ENCODE results near the gene YES1.

YES1 gene

GRCh38 chr18:825891-826585 is 14.0 kb upstream of the YES1 start:
- DNase-seq (ENCODE audit: low read depth), result no peak
- no peak for TF ChIP-seq CTCF (IDR thresholded peaks at IDR 0.05; ENCODE audit: insufficient read depth, low read depth, low read length, missing control alignments)
- H3K4me3 ChIP-seq (ENCODE audit: low read depth, low read length), result no peak overlapping the region

GRCh38 chr18:824179-824578 is 12.1 kb upstream of the YES1 start:
- no peak for DNase-seq (ENCODE audit: low read depth)
- TF ChIP-seq CTCF (IDR thresholded peaks at IDR 0.05; ENCODE audit: insufficient read depth, low read depth, low read length, missing control alignments), result no peak

GRCh38 chr18:820591-821165 is 8.6 kb upstream of the YES1 start:
- DNase-seq (ENCODE audit: low read depth), result no peak
- no peak for TF ChIP-seq CTCF (IDR thresholded peaks at IDR 0.05; ENCODE audit: insufficient read depth, low read depth, low read length, missing control alignments)
- H3K4me3 ChIP-seq (ENCODE audit: low read depth, low read length), result no peak overlapping the region

More at GRCh38 chr18:824179-824578, 12.1 kb upstream of the YES1 start:
- H3K4me3 ChIP-seq (ENCODE audit: low read depth, low read length), result no peak overlapping the region

GRCh38 chr18:816869-817268 is 4.8 kb upstream of the YES1 start:
- DNase-seq (ENCODE audit: low read depth), result no peak
- no peak overlapping the region for H3K4me3 ChIP-seq (ENCODE audit: low read depth, low read length)
- TF ChIP-seq CTCF (IDR thresholded peaks at IDR 0.05; ENCODE audit: insufficient read depth, low read depth, low read length, missing control alignments), result no peak

GRCh38 chr18:816088-816653 is 4.1 kb upstream of the YES1 start:
- no peak for DNase-seq (ENCODE audit: low read depth)
- H3K4me3 ChIP-seq (ENCODE audit: low read depth, low read length), result no peak overlapping the region
- TF ChIP-seq CTCF (IDR thresholded peaks at IDR 0.05; ENCODE audit: insufficient read depth, low read depth, low read length, missing control alignments), result no peak

GRCh38 chr18:815353-815752 is 3.3 kb upstream of the YES1 start:
- no peak for DNase-seq (ENCODE audit: low read depth)
- no peak for TF ChIP-seq CTCF (IDR thresholded peaks at IDR 0.05; ENCODE audit: insufficient read depth, low read depth, low read length, missing control alignments)
- H3K4me3 ChIP-seq (ENCODE audit: low read depth, low read length), result no peak overlapping the region
